KG1 (cell line): Measurements from ENCODE around the gene PRKCA.
"Not testable (repeated sequence)": the region's sequence is repeated elsewhere in the genome, so short reads cannot be mapped to it uniquely, and the experiment has no call there.

Source experiments
- DNase-seq: peaks from one replicate; lab custom pipeline; 2025; lab: John Stamatoyannopoulos, UW

Gene PRKCA

GRCh38 chr17:66489576-66489975 lies 187.2 kb downstream of the PRKCA start:
- not testable (repeated sequence) for DNase-seq

GRCh38 chr17:66491213-66491612 lies 188.8 kb downstream of the PRKCA start:
- no peak for DNase-seq

- no peak for DNase-seq
Measured at GRCh38 chr17:66491665-66492064, 189.3 kb downstream of the PRKCA start.

- DNase-seq = no peak
Measured at GRCh38 chr17:66492080-66492479, 189.7 kb downstream of the PRKCA start.

GRCh38 chr17:66492561-66493005 lies 190.2 kb downstream of the PRKCA start:
- DNase-seq = no peak

- no peak for DNase-seq
Measured at GRCh38 chr17:66493283-66494019, 191.0 kb downstream of the PRKCA start.

GRCh38 chr17:66494023-66494803 lies 191.8 kb downstream of the PRKCA start:
- DNase-seq = no peak

GRCh38 chr17:66495035-66495434 lies 192.6 kb downstream of the PRKCA start:
- no peak for DNase-seq

- DNase-seq = no peak
Measured at GRCh38 chr17:66496306-66496705, 193.9 kb downstream of the PRKCA start.

- DNase-seq = no peak
Measured at GRCh38 chr17:66498580-66498979, 196.2 kb downstream of the PRKCA start.

GRCh38 chr17:66506641-66507040 lies 204.2 kb downstream of the PRKCA start:
- DNase-seq = no peak

- no peak for DNase-seq
Measured at GRCh38 chr17:66507103-66507923, 204.9 kb downstream of the PRKCA start.

- no peak for DNase-seq
Measured at GRCh38 chr17:66507982-66508760, 205.8 kb downstream of the PRKCA start.

- DNase-seq = no peak
Measured at GRCh38 chr17:66508896-66509844, 206.8 kb downstream of the PRKCA start.

GRCh38 chr17:66509926-66510325 lies 207.5 kb downstream of the PRKCA start:
- DNase-seq = no peak

GRCh38 chr17:66511135-66511534 lies 208.7 kb downstream of the PRKCA start:
- no peak for DNase-seq

- DNase-seq = no peak
Measured at GRCh38 chr17:66514227-66514806, 211.9 kb downstream of the PRKCA start.

GRCh38 chr17:66515974-66516373 lies 213.6 kb downstream of the PRKCA start:
- DNase-seq = no peak

GRCh38 chr17:66517336-66518009 lies 215.1 kb downstream of the PRKCA start:
- DNase-seq = no peak

- no peak for DNase-seq
Measured at GRCh38 chr17:66518108-66518507, 215.7 kb downstream of the PRKCA start.
